WTC11 (cell line): Measurements from ENCODE around the gene RNF212.

Experiments used
- ESRRA ChIP-seq: sonication (generic); formaldehyde crosslinking; IDR thresholded peaks from 2 replicates; pipeline ENCODE4 v1.8.1; 2022; ENCODE audit warnings: mild to moderate bottlenecking, missing genetic modification reagents, borderline replicate concordance
- FOXJ3 ChIP-seq: sonication (generic); formaldehyde crosslinking; IDR thresholded peaks from 2 replicates; pipeline ENCODE4 v1.9.0; 2021; ENCODE audit warnings: missing genetic modification reagents, mild to moderate bottlenecking, borderline replicate concordance
- MXD4 ChIP-seq: fragments of 250-450 bp; sonication (Bioruptor Pico); IDR thresholded peaks from 2 replicates; pipeline ENCODE4 v1.8.0; 2021; ENCODE audit warnings: mild to moderate bottlenecking, moderate library complexity, borderline replicate concordance
- NFE2L1 ChIP-seq: sonication (generic); formaldehyde crosslinking; IDR thresholded peaks from 2 replicates; pipeline ENCODE4 v1.8.1; 2023; ENCODE audit warnings: missing genetic modification reagents
- ZNF232 ChIP-seq: sonication (generic); formaldehyde crosslinking; IDR thresholded peaks from 2 replicates; pipeline ENCODE4 v1.8.0; 2022; ENCODE audit warnings: mild to moderate bottlenecking, missing genetic modification reagents
- ZNF263 ChIP-seq: sonication (generic); formaldehyde crosslinking; IDR thresholded peaks from 2 replicates; pipeline ENCODE4 v1.8.1; 2022; ENCODE audit warnings: low read depth, mild to moderate bottlenecking, moderate library complexity, missing genetic modification reagents
- TF ChIP-seq, protein P1 (sequence below): fragments of 200-600 bp; IDR thresholded peaks from 2 replicates; pipeline ENCODE4 v1.8.0; 2022; ENCODE audit warnings: antibody characterized with exemption
- TF ChIP-seq, protein P2 (sequence below): sonication (generic); formaldehyde crosslinking; conservative IDR thresholded peaks from 2 replicates; pipeline ENCODE4 v1.8.1; 2022; ENCODE audit warnings: mild to moderate bottlenecking, missing genetic modification reagents
- TF ChIP-seq, protein P3 (sequence below): sonication (generic); formaldehyde crosslinking; IDR thresholded peaks from 2 replicates; pipeline ENCODE4 v1.8.0; 2022; ENCODE audit warnings: mild to moderate bottlenecking, missing genetic modification reagents
- TF ChIP-seq, protein P4 (sequence below): sonication (generic); formaldehyde crosslinking; IDR thresholded peaks from 2 replicates; pipeline ENCODE4 v1.8.1; 2023; ENCODE audit warnings: mild to moderate bottlenecking, missing genetic modification reagents
- TF ChIP-seq, protein P5 (sequence below): sonication (generic); formaldehyde crosslinking; IDR thresholded peaks from 2 replicates; pipeline ENCODE4 v1.8.1; 2023; ENCODE audit warnings: mild to moderate bottlenecking, moderate library complexity, missing genetic modification reagents
- TF ChIP-seq, protein P6 (sequence below): sonication (generic); formaldehyde crosslinking; IDR thresholded peaks from 2 replicates; pipeline ENCODE4 v1.8.1; 2022; ENCODE audit warnings: mild to moderate bottlenecking, missing genetic modification reagents, moderate library complexity, borderline replicate concordance
- TF ChIP-seq, protein P7 (sequence below): fragments of 250-450 bp; sonication (Bioruptor Pico); IDR thresholded peaks from 2 replicates; pipeline ENCODE4 v1.9.0; 2021; ENCODE audit warnings: mild to moderate bottlenecking, borderline replicate concordance

DNA sequence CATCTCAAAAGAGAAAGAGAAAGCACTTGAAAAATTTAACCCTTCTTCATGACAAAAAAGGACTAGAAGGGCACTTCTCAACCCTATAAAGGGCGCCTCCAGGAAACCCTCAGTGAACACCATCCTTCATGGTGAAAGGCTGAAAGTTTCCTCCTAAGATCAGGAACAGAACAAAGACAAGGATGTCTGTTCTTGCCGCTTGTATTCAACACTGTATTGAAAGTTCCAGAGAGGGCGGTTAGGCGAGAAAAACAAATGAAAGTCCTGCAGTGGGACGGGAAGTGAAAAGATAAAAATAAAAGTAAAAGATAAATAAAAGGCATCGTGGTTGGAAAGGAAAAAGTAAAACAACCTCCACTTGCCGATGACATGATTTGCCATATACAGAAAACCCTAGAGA, 50.9 kb downstream of the RNF212 start:
- TF ChIP-seq ZNF232 (CRISPR knock-in tag) (no peak), ESRRA (no peak), FOXJ3 (CRISPR knock-in tag) (no peak), ZNF263 (CRISPR knock-in tag) (no peak), MXD4 (no peak), NFE2L1 (CRISPR knock-in tag) (no peak)
- TF ChIP-seq, protein P1, sequence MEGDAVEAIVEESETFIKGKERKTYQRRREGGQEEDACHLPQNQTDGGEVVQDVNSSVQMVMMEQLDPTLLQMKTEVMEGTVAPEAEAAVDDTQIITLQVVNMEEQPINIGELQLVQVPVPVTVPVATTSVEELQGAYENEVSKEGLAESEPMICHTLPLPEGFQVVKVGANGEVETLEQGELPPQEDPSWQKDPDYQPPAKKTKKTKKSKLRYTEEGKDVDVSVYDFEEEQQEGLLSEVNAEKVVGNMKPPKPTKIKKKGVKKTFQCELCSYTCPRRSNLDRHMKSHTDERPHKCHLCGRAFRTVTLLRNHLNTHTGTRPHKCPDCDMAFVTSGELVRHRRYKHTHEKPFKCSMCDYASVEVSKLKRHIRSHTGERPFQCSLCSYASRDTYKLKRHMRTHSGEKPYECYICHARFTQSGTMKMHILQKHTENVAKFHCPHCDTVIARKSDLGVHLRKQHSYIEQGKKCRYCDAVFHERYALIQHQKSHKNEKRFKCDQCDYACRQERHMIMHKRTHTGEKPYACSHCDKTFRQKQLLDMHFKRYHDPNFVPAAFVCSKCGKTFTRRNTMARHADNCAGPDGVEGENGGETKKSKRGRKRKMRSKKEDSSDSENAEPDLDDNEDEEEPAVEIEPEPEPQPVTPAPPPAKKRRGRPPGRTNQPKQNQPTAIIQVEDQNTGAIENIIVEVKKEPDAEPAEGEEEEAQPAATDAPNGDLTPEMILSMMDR: no peak
- TF ChIP-seq, protein P2, sequence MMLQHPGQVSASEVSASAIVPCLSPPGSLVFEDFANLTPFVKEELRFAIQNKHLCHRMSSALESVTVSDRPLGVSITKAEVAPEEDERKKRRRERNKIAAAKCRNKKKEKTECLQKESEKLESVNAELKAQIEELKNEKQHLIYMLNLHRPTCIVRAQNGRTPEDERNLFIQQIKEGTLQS (CRISPR knock-in tag): no peak
- TF ChIP-seq, protein P3, sequence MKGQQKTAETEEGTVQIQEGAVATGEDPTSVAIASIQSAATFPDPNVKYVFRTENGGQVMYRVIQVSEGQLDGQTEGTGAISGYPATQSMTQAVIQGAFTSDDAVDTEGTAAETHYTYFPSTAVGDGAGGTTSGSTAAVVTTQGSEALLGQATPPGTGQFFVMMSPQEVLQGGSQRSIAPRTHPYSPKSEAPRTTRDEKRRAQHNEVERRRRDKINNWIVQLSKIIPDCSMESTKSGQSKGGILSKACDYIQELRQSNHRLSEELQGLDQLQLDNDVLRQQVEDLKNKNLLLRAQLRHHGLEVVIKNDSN (CRISPR knock-in tag): no peak
- TF ChIP-seq, protein P4, sequence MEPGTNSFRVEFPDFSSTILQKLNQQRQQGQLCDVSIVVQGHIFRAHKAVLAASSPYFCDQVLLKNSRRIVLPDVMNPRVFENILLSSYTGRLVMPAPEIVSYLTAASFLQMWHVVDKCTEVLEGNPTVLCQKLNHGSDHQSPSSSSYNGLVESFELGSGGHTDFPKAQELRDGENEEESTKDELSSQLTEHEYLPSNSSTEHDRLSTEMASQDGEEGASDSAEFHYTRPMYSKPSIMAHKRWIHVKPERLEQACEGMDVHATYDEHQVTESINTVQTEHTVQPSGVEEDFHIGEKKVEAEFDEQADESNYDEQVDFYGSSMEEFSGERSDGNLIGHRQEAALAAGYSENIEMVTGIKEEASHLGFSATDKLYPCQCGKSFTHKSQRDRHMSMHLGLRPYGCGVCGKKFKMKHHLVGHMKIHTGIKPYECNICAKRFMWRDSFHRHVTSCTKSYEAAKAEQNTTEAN (CRISPR knock-in tag): no peak
- TF ChIP-seq, protein P5, sequence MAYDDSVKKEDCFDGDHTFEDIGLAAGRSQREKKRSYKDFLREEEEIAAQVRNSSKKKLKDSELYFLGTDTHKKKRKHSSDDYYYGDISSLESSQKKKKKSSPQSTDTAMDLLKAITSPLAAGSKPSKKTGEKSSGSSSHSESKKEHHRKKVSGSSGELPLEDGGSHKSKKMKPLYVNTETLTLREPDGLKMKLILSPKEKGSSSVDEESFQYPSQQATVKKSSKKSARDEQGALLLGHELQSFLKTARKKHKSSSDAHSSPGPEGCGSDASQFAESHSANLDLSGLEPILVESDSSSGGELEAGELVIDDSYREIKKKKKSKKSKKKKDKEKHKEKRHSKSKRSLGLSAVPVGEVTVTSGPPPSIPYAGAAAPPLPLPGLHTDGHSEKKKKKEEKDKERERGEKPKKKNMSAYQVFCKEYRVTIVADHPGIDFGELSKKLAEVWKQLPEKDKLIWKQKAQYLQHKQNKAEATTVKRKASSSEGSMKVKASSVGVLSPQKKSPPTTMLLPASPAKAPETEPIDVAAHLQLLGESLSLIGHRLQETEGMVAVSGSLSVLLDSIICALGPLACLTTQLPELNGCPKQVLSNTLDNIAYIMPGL (CRISPR knock-in tag): no peak
- TF ChIP-seq, protein P6, sequence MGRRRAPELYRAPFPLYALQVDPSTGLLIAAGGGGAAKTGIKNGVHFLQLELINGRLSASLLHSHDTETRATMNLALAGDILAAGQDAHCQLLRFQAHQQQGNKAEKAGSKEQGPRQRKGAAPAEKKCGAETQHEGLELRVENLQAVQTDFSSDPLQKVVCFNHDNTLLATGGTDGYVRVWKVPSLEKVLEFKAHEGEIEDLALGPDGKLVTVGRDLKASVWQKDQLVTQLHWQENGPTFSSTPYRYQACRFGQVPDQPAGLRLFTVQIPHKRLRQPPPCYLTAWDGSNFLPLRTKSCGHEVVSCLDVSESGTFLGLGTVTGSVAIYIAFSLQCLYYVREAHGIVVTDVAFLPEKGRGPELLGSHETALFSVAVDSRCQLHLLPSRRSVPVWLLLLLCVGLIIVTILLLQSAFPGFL (CRISPR knock-in tag): no peak
- TF ChIP-seq, protein P7, sequence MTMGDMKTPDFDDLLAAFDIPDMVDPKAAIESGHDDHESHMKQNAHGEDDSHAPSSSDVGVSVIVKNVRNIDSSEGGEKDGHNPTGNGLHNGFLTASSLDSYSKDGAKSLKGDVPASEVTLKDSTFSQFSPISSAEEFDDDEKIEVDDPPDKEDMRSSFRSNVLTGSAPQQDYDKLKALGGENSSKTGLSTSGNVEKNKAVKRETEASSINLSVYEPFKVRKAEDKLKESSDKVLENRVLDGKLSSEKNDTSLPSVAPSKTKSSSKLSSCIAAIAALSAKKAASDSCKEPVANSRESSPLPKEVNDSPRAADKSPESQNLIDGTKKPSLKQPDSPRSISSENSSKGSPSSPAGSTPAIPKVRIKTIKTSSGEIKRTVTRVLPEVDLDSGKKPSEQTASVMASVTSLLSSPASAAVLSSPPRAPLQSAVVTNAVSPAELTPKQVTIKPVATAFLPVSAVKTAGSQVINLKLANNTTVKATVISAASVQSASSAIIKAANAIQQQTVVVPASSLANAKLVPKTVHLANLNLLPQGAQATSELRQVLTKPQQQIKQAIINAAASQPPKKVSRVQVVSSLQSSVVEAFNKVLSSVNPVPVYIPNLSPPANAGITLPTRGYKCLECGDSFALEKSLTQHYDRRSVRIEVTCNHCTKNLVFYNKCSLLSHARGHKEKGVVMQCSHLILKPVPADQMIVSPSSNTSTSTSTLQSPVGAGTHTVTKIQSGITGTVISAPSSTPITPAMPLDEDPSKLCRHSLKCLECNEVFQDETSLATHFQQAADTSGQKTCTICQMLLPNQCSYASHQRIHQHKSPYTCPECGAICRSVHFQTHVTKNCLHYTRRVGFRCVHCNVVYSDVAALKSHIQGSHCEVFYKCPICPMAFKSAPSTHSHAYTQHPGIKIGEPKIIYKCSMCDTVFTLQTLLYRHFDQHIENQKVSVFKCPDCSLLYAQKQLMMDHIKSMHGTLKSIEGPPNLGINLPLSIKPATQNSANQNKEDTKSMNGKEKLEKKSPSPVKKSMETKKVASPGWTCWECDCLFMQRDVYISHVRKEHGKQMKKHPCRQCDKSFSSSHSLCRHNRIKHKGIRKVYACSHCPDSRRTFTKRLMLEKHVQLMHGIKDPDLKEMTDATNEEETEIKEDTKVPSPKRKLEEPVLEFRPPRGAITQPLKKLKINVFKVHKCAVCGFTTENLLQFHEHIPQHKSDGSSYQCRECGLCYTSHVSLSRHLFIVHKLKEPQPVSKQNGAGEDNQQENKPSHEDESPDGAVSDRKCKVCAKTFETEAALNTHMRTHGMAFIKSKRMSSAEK (CRISPR knock-in tag): no peak
